IMR-90 (cell line): ENCODE results near the gene SEMA4D. TPM values are rescaled to one million over a fixed set of nuclear protein-coding genes. Genes with fewer than 3 reads are reported as not detected.

Experiments used
- ATAC-seq: fragments of 200-7000 bp; cut with Tn5 transposase; 2 replicates; pipeline ENCODE4 v1.9.1; 2020; ENCODE audit warnings: low read depth, mild to moderate bottlenecking, moderate library complexity
- BruUV-seq: library from RNA; stranded (reverse); fragments of 400-500 nt; replicated peaks from 2 replicates; lab custom pipeline; 2021; lab: Mats Ljungman, UMichigan
- CTCF ChIA-PET: fragments of 300-600 bp; formaldehyde crosslinking; extraction: SDS; loops from one replicate; lab custom pipeline; 2021; ENCODE audit warnings: antibody characterized with exemption; lab: Yijun Ruan, JAX
- POLR2A ChIA-PET: fragments of 300-600 bp; sonication (Branson Sonifier 250); formaldehyde crosslinking; loops from one replicate; lab custom pipeline; 2022; ENCODE audit warnings: antibody characterized with exemption; ENCODE audit not compliant: unreplicated experiment; lab: Charles Lee
- DNase-seq: peaks from one replicate; pipeline ENCODE4 v3.0.0; 2013
- H2AFZ ChIP-seq: replicated peaks from 2 replicates; pipeline ENCODE3; 2013; ENCODE audit warnings: low read length, mild to moderate bottlenecking; ENCODE audit not compliant: poor library complexity
- H2AK5ac ChIP-seq: 2 replicates; pipeline ENCODE4 v1.6.1; 2013; ENCODE audit warnings: low read depth, low read length, inconsistent platforms
- H2AK9ac ChIP-seq: replicated peaks from 2 replicates; pipeline ENCODE3; 2013; ENCODE audit warnings: mild to moderate bottlenecking, low read depth, low read length, moderate library complexity; ENCODE audit not compliant: poor library complexity
- H2BK120ac ChIP-seq: 2 replicates; pipeline ENCODE4 v1.6.1; 2013; ENCODE audit warnings: low read depth, low read length, inconsistent platforms
- H2BK15ac ChIP-seq: 3 replicates; pipeline ENCODE4 v1.6.1; 2013; ENCODE audit warnings: low read depth, low read length, inconsistent platforms
- H2BK20ac ChIP-seq: 2 replicates; pipeline ENCODE4 v1.6.1; 2013; ENCODE audit warnings: low read depth, mild to moderate bottlenecking, inconsistent platforms, low read length, moderate library complexity
- H2BK5ac ChIP-seq: 2 replicates; pipeline ENCODE4 v1.6.1; 2013; ENCODE audit warnings: mild to moderate bottlenecking, low read depth, low read length, inconsistent platforms; ENCODE audit not compliant: poor library complexity, severe bottlenecking
- H3K14ac ChIP-seq: replicated peaks from 2 replicates; pipeline ENCODE4 v1.6.1; 2013; ENCODE audit warnings: low read depth, low read length, inconsistent platforms
- H3K18ac ChIP-seq: 2 replicates; pipeline ENCODE4 v1.6.1; 2013; ENCODE audit warnings: low read depth, low read length, control low read depth
- H3K23ac ChIP-seq: 2 replicates; pipeline ENCODE4 v1.6.1; 2013; ENCODE audit warnings: low read depth, low read length, inconsistent platforms
- H3K27ac ChIP-seq: 2 replicates; pipeline ENCODE4 v1.5.1; 2013; ENCODE audit warnings: mild to moderate bottlenecking, control low read depth, low read length; ENCODE audit not compliant: insufficient read depth
- H3K27me3 ChIP-seq: 2 replicates; pipeline ENCODE4 v1.6.1; 2013; ENCODE audit warnings: low read length; ENCODE audit not compliant: control insufficient read depth, insufficient read depth
- H3K36me3 ChIP-seq: 2 replicates; pipeline ENCODE4 v1.6.1; 2013; ENCODE audit warnings: low read length, mixed read lengths; ENCODE audit not compliant: control insufficient read depth, insufficient read depth
- H3K4ac ChIP-seq: 2 replicates; pipeline ENCODE4 v1.6.1; 2013; ENCODE audit warnings: low read depth, low read length, inconsistent platforms
- H3K4me1 ChIP-seq: 2 replicates; pipeline ENCODE4 v1.6.1; 2013; ENCODE audit warnings: low read length, mixed read lengths; ENCODE audit not compliant: control insufficient read depth, insufficient read depth
- H3K4me2 ChIP-seq: 2 replicates; pipeline ENCODE4 v1.6.1; 2013; ENCODE audit warnings: low read depth, mild to moderate bottlenecking, control low read depth, low read length, moderate library complexity
- H3K4me3 ChIP-seq: 2 replicates; pipeline ENCODE4 v1.5.1; 2013; ENCODE audit warnings: low read depth, mild to moderate bottlenecking, control low read depth, low read length, moderate library complexity; ENCODE audit not compliant: insufficient read depth
- H3K56ac ChIP-seq: 2 replicates; pipeline ENCODE4 v1.6.1; 2013; ENCODE audit warnings: low read length, inconsistent platforms; ENCODE audit not compliant: insufficient read depth; ENCODE audit errors: extremely low read depth
- H3K79me1 ChIP-seq, 2 experiments: 2 replicates each; pipeline ENCODE4 v1.6.1; 2013; ENCODE audit warnings: low read length in 2 of 2, inconsistent platforms in 1 of 2, low read depth in 1 of 2
- H3K9ac ChIP-seq: 2 replicates; pipeline ENCODE4 v1.6.1; 2013; ENCODE audit warnings: low read depth, low read length, control low read depth
- H3K9me1 ChIP-seq: 2 replicates; pipeline ENCODE4 v1.6.1; 2013; ENCODE audit warnings: low read length, inconsistent platforms; ENCODE audit not compliant: insufficient read depth
- H3K9me3 ChIP-seq: 2 replicates; pipeline ENCODE4 v1.6.1; 2013; ENCODE audit warnings: low read length; ENCODE audit not compliant: control insufficient read depth, insufficient read depth
- H4K20me1 ChIP-seq: 2 replicates; pipeline ENCODE4 v1.6.1; 2013; ENCODE audit warnings: low read length, inconsistent platforms; ENCODE audit not compliant: insufficient read depth
- H4K5ac ChIP-seq: 2 replicates; pipeline ENCODE4 v1.6.1; 2013; ENCODE audit warnings: mild to moderate bottlenecking, low read depth, low read length, control low read depth
- H4K8ac ChIP-seq, 2 experiments: 2 replicates each; pipeline ENCODE4 v1.6.1; 2013; ENCODE audit warnings: low read depth in 2 of 2, low read length in 2 of 2, control low read depth in 1 of 2, inconsistent platforms in 1 of 2
- H4K91ac ChIP-seq: 2 replicates; pipeline ENCODE4 v1.6.1; 2013; ENCODE audit warnings: low read depth, low read length, inconsistent platforms; ENCODE audit not compliant: insufficient read depth
- BHLHE40 ChIP-seq: fragments of 150-350 bp; IDR thresholded peaks from 2 replicates; pipeline ENCODE4 v1.6.1; 2016; ENCODE audit warnings: mild to moderate bottlenecking, low read depth, low read length
- CEBPB ChIP-seq: IDR thresholded peaks from 2 replicates; pipeline ENCODE4 v1.6.1; 2012; ENCODE audit warnings: low read depth, low read length, improper control_type of control experiment
- CHD1 ChIP-seq: IDR thresholded peaks from 2 replicates; pipeline ENCODE4 v1.6.1; 2012; ENCODE audit warnings: low read depth, low read length, improper control_type of control experiment
- CTCF ChIP-seq: conservative IDR thresholded peaks from 2 replicates; pipeline ENCODE4 v1.5.1; 2012; ENCODE audit warnings: mild to moderate bottlenecking, low read depth, low read length, improper control_type of control experiment
- ELK1 ChIP-seq: fragments of 150-350 bp; IDR thresholded peaks from 2 replicates; pipeline ENCODE4 v1.6.1; 2016; ENCODE audit warnings: low read depth, mild to moderate bottlenecking, low read length, moderate library complexity, borderline replicate concordance
- FOS ChIP-seq: fragments of 150-350 bp; IDR thresholded peaks from 2 replicates; pipeline ENCODE4 v1.6.1; 2016; ENCODE audit warnings: low read depth, low read length
- MAFK ChIP-seq: IDR thresholded peaks from 2 replicates; pipeline ENCODE4 v1.6.1; 2012; ENCODE audit warnings: low read depth, low read length, improper control_type of control experiment
- RAD21 ChIP-seq: IDR thresholded peaks from 2 replicates; pipeline ENCODE4 v1.6.1; 2012; ENCODE audit warnings: low read length, improper control_type of control experiment
- USF2 ChIP-seq: fragments of 150-350 bp; IDR thresholded peaks from 2 replicates; pipeline ENCODE4 v1.6.1; 2017; ENCODE audit warnings: mild to moderate bottlenecking, antibody characterized with exemption, low read length, low read depth
- WGBS, 2 experiments: methylation state at CpG; one replicate each; pipeline versions ENCODE4 v1.1.5 to v1.1.7; 2013; ENCODE audit warnings: missing lambda C conversion rate in 2 of 2; ENCODE audit not compliant: insufficient read length in 1 of 2; ENCODE audit errors: extremely low coverage in 2 of 2; 5-methylcytosine and 5-hydroxymethylcytosine counted together
- dilution Hi-C: fragments of 300-500 bp; cut with HindIII; formaldehyde crosslinking; loops from one replicate; pipeline ENCODE4 v1.14.3; 2018; ENCODE audit warnings: low sequenced_read_pairs; ENCODE audit not compliant: unreplicated experiment
- in situ Hi-C: fragments of 300-500 bp; cut with MboI; formaldehyde crosslinking; loops from 3 replicates; pipeline ENCODE4 v1.14.3; 2019; ENCODE audit warnings: low sequenced_read_pairs, inconsistent platforms, mixed read lengths
- intact Hi-C: fragments of 100-400 bp; cut with micrococcal nuclease; formaldehyde crosslinking; loops from 2 replicates; pipeline ENCODE4 v1.10.0; 2022
- polyA plus RNA-seq, 3 experiments: library from polyadenylated mRNA; depleted of rRNA; stranded (reverse); fragments of >200 nt; gene quantifications; 2 replicates each; pipeline ENCODE4 v1.2.3, GENCODE V29; 2012; ENCODE audit warnings: low replicate concordance in 1 of 3
- total RNA-seq: library from RNA; depleted of rRNA; stranded (reverse); fragments of >200 nt; gene quantifications from 2 replicates; pipeline ENCODE4 v1.2.3, GENCODE V29; 2012

SEMA4D gene
- total and polyA plus RNA-seq, 2 of the 4 experiments (the other 2 are of a cell fraction): 0.90 to 1.5 TPM

- peak overlapping the region; percentile 80 for H2BK120ac ChIP-seq
- no peak overlapping the region; the same call in 1 of the 2 replicates for H3K14ac ChIP-seq
- peaks cover 18% of the 10 kb centered on the region for H3K4me1 ChIP-seq
- H3K9me1 ChIP-seq: peaks cover 4% of the 10 kb centered on the region; the same call in 1 of the 2 replicates
- H4K91ac ChIP-seq: 0 out of 2 replicates have a peak overlapping the region, but pooled peaks have one; percentile 92
- no peak overlapping the region for H3K56ac ChIP-seq
- in situ Hi-C loops (no loop called here), dilution Hi-C loops (no loop called here), intact Hi-C loops (no loop called here)
- no peak overlapping the region for H3K9ac ChIP-seq
- H3K27me3 ChIP-seq: no peaks in the 10 kb centered on the region
- H2AK5ac ChIP-seq: peak overlapping the region; percentile 15
- no peak overlapping the region for H2AK9ac ChIP-seq
- no peak overlapping the region for H2AFZ ChIP-seq
- H4K20me1 ChIP-seq: no peaks in the 10 kb centered on the region
- peak overlapping the region; percentile 6 to 84; a peak in 2 of 4 replicates for H4K8ac ChIP-seq
- BruUV-seq: no TSS peak
- POLR2A ChIA-PET: no interaction called here
- H3K9me3 ChIP-seq: no peaks in the 10 kb centered on the region
- H2BK5ac ChIP-seq: no peak overlapping the region
- CTCF ChIA-PET: interaction anchor here (1.0 to 2.3 kb wide), 2 partner anchors 55 to 172 kb away, joined by 4 to 7 read pairs; no protein-coding TSS in a partner anchor
- H3K4ac ChIP-seq: peak overlapping the region; percentile 70; the same call in 1 of the 2 replicates
- H3K4me3 ChIP-seq: no peak overlapping the region
- H3K18ac ChIP-seq: peak overlapping the region; percentile 98
- WGBS, 2 experiments: no CpG with 5 or more reads among the region's 17 CpGs
- peaks cover 14% of the 10 kb centered on the region; the same call in 1 of the 2 replicates for H3K36me3 ChIP-seq
- TF ChIP-seq USF2 (no peak), CEBPB (no peak), CHD1 (no peak), CTCF (no peak), BHLHE40 (no peak), RAD21 (no peak), FOS (no peak), MAFK (no peak), ELK1 (no peak)
- no peak overlapping the region for H3K4me2 ChIP-seq
- H4K5ac ChIP-seq: peak overlapping the region; percentile 30; the same call in 1 of the 2 replicates
- no peak overlapping the region; the same call in 1 of the 2 replicates for H2BK20ac ChIP-seq
- no peak overlapping the region for H2BK15ac ChIP-seq
- ATAC-seq: no peak
- peak overlapping the region; percentile 23; the same call in 1 of the 2 replicates for H3K27ac ChIP-seq
- no peaks in the 10 kb centered on the region for H3K79me1 ChIP-seq
- DNase-seq: no peak
- H3K23ac ChIP-seq: no peak overlapping the region
These were observed 121.1 kb downstream of the SEMA4D start for GRCh38 chr9:89376741-89377351.
